HG03280 (cell line): Measurements from ENCODE around the gene HOGA1.

Source experiments
- ATAC-seq: cut with Tn5 transposase; IDR thresholded peaks from one replicate; pipeline ENCODE4 v1.9.1; 2021; ENCODE audit warnings: mild to moderate bottlenecking, moderate library complexity; ENCODE audit not compliant: unreplicated experiment

The HOGA1 gene

GRCh38 chr10:97584060-97584797 lies at the start of gene HOGA1:
Gene HOGA1, plus strand, starts transcription at chr10:97584389. Its CDS starts 315 bp downstream, at chr10:97584704.
- no peak for ATAC-seq

GRCh38 chr10:97534746-97535367 lies 49.3 kb upstream of the HOGA1 start:
- no peak for ATAC-seq

DNA sequence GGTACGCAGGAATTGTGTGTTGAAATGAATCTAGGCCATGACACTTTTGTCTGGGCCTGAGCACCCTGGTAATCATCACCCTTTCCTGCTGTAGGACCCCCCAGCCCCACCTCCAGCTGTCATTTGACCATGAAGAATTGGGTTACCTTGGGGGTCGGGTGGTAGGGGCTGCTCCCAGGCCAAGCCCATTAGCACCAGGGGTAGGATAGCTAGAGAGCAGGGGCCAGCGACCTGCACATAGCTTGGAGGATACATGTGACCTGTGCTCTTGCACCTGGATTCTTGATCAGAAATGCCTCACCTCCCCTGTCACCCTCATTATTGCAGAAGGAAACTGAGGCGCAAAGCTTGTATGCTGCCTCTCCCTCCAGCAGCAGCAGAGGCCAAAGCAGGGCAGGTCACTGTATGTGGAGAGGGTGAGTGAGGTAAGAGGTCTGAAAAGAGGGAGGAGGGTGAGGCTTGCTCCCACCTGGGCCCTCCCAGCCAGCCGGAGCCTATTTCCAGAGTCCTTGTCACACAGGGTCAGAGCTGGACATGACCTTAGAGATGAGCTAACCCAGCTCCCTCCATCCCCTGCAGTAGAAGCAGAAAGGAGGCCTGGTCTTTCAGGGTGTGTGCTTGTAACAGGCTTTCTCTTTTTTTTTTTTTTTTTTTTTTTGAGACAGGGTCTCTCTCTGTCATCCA lies 46.9 kb upstream of the HOGA1 start:
- ATAC-seq: no peak

DNA sequence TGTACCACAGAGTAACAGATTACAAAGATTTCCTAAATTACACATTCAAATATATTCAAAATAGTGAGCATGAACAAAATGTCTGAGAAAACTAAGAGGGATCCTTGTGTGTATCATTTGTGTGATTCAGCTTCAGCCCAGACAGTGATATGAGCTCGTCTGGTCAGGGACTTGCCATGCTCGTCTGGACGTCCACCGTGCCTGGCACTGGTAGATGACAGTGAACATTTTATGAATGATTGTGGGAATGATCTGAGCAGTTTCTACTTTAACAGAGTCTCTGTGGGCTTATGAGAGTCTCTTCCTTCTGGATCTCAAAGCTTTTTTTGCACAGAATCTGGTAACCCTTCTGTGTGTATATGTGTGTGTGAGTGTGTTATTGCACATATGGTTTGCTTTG lies 45.8 kb upstream of the HOGA1 start:
- no peak for ATAC-seq

DNA sequence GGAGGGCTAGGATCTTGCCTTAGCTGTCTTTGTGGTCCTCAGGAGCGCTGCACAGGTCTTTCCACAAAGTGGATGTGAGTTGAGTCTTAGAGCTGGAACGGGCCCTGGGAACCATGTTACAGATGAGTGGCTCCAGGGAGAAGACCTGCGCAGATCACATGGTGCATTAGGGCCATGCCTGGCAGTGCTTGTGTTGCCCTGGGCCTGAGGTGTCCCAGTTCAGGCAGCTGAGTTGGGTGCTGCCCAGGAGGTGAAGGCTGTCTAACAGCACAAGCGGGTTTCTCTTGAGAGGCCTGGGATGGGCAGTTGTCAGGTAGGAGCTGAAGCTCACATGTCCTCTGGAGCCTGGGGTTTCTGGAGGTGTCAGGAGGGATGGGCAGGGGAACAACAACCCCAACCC lies 45.4 kb upstream of the HOGA1 start:
- ATAC-seq: no peak

GRCh38 chr10:97539523-97540200 lies 44.5 kb upstream of the HOGA1 start:
- ATAC-seq: no peak

DNA sequence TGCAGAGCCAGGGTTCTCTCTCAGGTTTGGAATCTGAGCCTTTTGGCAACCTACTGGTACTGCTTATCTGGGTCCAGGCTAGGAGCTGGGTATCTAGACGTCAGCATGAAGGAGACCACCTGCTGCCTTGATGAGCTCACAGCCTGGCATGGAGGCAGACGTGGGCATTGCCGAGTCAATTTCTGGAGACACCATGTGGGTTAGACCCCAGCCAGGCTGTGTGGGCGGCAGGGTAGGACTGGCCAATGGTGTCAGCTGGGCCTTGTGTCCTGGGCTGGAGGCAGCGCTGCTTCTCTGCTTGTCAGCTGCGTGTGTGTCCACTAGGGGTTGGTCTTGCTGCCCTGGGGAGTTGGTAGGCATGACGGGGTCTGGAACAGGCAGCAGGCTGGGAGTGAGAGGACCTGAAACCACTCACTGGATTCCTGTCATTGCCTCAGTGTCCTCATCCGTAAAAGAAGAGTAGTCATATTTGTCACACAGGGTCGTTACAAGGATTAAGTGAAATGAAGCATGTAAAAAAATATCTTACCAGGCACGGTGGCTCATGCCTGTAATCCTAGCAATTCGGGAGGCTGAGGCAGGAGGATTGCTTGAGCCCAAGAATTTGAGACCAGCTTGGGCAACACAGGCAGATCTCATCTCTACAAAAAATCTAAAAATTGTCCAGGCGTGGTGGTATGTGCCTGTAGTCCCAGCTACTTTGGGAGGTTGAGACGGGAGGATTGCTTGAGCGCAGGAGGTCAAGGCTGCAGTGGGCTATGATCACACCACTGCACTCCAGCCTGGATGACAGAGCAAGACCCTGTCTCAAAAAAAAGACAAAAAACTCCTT lies 43.3 kb upstream of the HOGA1 start:
- ATAC-seq: no peak

GRCh38 chr10:97542169-97543024 lies 41.8 kb upstream of the HOGA1 start:
- no peak for ATAC-seq

DNA sequence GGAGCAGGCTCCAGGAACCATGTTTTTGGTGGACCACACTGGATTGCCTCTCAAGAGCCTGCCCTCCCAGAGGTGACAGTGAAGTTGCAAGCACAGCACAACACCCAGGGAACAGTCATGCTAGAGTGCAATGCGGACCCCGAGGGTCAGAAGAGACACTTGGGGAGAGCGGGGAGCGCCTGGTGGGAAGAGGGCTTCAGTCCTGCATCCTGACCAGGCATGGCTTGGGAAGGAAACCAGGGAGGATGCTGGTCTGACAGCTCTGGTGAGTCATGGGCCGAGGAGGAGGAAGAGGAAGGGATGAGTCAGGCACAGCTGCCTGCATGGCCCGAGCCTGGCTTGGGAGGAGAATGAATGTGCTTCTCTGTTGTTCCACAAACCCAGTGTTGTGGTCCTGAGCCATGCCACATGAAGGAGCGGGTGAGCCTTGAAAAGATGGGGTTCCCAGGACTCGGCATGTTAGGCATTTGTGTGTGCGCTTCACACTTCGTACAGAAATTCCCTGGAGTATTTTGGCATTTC lies 41.1 kb upstream of the HOGA1 start:
- ATAC-seq: no peak

DNA sequence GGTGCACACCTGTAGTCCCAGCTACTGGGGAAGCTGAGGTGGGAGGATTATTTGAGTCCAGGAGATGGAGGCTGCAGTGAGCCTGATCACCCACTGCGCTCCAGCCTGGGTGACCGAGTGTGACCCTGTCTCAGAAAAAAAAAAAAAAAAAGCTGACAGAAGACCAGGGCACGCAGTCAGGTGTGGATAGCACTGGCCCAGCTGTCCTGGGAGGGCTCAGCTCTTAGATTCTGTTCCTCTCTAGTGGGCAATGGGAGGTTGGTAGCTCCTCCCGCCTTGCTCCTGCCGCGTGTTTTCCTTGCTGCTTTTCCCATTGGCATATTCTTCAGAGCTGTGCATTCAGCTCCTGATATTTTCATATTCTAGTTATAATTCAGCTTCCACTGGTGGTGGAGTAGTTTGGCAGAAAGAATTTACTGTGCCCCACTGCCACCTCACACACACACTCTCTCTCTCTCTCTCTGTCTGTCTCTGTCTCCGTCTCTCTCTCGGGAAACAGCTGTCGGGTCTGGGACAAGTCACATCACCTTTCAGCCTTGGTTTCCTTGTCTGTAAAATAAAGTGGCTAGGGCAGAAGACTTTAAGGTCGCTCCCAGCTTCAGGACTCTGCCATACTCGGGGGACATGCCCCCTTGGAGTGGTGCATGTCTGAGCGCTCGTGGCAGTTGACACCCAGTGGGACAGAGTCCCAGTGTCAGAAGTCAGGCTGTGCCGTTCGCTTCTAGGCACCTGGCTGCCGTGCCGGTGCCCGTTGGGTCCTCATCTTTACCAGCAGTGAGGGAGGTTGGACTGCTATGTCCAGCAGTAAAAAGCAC lies 37.5 kb upstream of the HOGA1 start:
- no peak for ATAC-seq

DNA sequence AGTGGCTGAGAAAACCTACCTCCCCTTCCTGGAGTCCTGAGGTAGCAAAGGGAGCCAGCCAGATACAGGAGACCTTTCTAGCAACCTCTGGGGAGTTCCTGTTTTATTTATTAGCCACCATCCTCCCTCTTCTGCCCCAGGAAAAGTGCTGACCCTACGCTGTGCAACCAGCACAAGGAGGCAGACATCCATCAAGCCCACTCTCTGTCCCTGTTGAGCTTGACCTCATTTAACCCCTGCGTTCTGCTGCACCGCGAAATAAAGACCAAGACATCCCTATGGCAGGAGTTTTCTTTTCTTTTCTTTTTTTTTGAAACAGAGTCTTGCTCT lies 37.0 kb upstream of the HOGA1 start:
- no peak for ATAC-seq

DNA sequence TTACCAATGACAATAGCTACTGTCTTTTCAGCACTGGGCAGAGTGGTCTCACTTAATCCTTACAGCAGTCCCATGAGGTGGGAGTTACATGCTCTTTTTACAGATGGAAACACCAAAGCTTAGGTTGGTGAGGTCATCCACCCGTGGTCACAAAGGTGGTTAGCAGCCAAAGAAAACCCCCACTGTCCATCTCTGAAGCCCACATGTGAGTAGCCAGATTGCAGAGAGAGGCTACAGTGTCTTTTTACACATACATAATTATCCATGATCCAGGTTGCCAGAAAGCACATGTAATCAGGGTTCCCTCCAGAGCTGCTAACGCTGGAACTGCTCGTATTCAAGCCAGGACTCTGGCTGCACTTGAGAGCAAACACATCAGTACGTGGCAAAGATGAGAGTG lies 36.2 kb upstream of the HOGA1 start:
- no peak for ATAC-seq

DNA sequence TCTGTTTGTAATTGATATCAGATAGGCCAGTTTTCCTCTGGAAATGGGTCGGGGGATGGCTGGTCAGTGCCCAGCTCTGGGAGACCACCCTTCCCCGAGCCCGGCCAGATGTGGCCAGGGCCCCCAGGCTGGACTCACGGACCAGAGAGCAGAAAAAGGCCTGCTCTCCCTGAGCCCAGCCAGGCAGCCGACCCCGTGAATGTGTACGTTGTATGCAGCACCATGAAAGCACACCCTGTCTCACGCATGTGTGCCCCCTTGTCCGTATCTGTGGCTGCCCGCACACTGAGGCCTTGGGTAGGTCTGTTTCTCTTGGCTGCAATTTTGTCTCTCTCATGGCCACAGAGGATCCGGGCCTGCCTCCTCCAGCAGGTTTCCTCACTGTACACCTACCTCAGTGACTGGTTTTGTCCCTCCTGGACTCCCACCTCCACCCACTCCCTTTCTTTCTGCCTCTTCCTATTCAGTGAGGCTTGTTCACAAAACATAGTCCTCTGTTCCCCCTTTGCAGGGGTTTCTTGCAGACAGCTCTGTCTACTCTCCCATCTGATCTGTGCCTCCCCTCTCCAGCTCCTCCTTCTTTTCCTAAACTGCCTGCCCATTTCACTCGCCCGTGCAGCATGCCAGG lies 35.2 kb upstream of the HOGA1 start:
- no peak for ATAC-seq

GRCh38 chr10:97549587-97550322 lies 34.4 kb upstream of the HOGA1 start:
- no peak for ATAC-seq

DNA sequence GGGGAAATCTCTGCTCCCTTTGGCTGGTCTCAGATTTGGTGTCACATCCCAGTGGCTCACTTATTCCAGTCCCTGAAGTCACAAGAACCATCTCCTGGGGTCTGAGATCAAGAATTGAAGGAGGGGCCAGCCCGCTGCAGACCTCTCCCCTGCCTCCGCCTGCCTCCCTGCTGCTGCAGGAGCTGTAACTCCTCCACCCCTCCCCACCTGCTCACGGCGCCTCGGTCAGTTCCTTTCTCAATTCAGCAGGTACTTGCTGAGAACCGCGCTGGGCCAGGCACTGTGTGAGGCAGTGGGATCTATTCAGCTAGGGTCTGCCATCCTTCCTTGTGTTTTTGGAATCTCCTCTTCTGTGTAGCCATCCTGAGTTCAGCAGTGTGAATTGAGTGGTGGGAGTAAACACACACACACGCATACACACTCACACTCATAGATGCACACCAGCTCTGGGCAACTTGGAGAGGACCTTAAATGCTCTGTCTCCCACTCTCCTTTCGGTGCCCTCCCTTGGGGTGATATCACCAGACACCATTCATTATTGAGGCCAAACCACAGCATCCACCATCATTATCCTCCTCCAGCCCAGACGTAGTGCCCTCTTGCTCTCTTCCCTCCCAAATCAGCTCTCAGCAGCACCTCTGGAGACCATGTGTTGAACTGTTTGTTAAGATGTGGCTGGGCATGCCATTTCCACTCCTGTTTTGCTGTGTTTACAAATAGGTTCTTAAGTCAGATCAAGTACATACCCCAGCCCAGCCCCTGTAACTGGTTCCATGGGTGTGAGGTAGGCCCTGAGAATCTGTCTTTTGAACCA lies 33.6 kb upstream of the HOGA1 start:
- ATAC-seq: no peak

DNA sequence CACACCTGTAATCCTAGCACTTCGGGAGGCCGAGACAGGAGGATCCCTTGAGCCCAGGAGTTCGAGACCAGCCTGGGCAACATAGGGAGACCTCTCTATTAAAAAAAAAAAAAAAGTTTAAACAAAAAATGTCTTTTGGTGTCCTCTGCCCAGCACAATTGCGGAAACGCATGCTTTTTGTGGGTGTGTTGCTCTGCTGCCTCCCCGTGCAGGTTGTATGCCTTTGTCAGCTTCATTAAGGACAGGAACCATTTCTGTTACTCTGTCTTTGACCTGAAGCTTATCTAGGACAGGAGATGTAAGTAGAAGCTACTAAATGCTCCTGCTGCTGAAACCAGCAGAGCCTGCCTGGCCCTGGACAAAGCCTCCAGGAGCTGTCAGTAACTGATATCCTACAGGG lies 32.9 kb upstream of the HOGA1 start:
- ATAC-seq: no peak

GRCh38 chr10:97553575-97554031 lies 30.6 kb upstream of the HOGA1 start:
- peak; percentile 83 for ATAC-seq
